ENCODE results near the gene PRKAR1B.

The PRKAR1B gene

DNA sequence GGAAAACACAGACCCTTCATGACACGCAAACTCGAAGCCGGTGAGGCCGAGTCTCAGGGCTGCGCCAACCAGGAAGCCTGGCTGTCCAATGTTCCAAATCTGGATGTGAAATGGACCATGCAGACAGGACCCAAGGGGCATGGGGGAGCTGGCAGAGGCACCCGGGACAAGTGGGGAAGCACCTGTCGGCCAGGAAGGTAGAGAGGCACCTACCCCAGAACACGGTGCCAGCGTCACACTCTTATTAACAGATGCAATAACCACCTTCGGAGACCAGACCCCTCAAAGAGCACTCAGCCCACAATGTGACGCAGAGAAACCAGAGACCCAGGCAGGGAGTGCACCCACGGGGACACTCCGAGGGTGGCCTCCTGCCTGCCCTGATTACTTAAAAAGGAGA is 119.1 kb downstream of the PRKAR1B start:
- no peak overlapping the region for H3K4me3 ChIP-seq (ENCODE audit: low read depth, low read length)

DNA sequence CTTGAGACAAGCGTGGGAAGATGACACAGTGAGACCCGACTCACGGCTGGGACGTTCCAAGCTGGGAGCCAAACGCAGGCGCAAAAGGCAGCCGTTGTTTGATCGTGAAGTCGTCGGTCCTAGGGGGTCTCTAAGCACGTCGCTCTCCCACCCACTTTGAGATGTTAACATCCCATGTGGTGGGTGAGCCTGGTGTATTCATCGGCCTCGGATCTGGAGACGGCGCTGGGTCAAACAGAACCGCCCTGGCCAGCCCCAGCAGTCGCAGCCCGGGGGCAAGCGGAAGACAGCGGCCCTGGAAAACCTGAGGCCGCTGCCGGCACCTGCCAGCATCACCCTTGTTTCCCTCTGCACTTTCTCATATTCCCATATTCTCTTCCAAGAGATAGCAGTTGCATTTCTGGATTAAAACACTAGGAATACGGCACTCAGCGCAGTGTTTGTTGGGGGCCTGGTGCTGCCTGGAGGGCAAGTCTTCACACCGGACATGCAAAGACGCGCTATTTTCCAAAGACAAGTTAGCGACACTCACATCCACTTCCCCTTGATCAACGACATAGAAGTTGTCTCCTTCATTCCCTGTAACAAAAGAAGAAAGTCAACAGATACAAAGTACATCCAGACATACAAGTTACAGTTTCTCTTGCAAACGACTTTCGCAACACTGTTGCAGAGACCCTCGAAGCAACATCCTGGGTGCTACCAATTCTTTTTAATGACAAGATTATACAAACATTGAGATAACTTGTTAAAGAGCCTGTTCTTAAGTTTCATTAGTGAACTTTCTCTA is 121.2 kb downstream of the PRKAR1B start:
- no peak overlapping the region for H3K4me3 ChIP-seq (ENCODE audit: low read depth, low read length)

DNA sequence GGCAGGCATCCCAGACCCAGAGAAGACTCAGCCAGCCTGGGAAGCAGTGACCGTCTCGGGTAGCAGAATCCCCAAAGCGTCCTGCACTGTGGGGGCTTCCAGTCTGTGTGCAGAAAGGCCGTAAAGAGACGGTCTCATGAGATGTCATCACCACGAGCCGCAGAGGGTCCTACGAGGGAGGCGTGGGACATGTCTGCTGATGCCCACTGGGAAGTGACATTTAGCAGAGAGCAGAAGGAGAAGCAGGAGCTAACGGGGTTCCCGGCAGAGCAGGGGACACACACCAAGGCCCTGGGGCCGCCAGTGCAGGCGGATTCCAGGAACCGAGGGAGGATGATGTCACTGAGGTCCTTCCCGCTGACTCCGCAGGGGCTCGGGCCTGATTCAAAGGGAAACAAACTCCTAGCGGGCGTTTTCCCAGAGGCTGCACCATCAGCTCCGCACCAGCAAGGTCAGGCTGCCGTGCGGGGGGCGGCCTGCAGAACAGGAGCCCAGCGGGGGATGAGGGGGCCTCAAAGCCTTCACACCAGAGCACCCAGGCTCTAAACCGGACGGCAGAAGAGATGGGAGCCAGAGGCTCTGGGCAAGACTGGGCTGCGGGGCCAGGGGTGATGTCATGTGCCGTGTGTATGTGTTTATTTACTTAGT is 122.1 kb downstream of the PRKAR1B start:
- no peak overlapping the region for H3K4me3 ChIP-seq (ENCODE audit: low read depth, low read length)

DNA sequence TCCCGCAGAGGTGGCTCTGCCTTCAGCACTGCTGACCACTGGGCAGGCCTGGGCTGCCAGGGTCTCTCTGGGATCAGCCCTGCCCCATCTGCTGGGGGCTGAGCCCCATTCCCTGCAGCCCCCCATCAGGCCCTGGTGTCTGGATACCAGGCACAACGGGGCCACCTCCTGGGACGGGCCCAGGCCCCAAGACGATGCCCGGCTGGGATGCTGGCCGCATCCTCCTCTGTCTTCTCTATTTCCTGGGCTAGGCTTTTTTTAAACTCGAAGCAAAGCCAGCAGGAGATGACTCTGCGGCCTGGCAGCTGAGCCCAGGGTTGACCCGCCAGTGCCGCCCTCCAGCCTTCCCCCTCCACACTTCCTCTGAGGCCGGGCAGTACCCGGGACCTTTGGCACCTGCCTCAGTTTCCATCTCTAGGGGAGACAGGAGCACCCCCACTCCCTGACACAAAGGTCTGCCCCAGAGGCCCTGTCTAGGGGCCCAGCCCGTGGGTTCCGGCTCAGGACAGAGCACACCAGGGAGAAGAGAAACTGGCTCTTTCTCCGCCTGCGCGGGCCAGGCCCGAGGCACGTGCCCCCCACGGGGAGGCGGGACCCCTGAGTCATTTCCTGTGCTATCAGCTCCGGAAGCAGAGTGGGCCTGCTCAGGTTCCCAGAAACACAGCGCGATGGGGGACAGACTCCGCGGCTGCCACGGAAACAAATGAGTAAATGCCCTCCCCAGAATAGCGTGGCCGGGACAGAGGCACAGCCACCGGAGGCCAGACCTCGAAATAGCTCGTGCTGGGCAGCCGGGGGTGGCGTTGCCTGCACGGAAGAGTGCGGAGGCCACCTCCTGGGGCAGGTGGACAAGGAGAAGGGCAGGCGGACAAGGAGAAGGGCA is 122.8 kb downstream of the PRKAR1B start:
- no peak overlapping the region for H3K4me3 ChIP-seq (ENCODE audit: low read depth, low read length)

DNA sequence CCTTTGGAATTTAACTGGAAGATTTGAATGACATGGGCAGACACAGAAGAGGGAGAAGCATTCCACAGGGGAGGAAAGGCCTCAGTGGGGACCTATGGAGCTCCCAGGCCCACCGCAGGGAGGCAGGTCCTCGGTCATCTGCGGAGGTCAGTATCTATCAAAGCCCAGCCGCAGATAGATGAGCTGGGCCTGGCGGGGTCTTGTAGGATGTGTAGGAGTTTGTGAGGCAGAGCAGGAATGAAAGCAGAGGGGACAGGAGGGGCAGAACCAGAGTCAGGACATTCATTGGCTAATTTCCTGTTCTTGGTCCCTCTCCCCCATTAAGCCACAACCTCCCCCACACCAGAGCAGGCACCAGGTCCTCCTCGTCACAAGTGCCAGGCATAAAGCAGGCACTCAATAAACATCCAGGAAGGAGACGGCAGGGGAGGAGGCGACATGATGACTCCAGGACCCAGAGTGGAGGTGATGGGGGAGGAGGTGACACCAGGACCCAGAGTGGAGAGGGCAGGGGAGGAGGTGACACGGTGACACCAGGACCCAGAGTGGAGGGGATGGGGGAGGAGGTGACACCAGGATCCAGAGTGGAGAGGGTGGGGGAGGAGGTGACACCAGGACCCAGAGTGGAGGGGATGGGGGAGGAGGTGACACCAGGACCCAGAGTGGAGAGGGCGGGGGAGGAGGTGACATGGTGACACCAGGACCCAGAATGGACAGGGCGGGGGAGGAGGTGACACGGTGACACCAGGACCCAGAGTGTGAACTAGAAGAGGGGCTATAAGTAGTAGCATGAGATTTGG is 123.7 kb downstream of the PRKAR1B start:
- H3K4me3 ChIP-seq (ENCODE audit: low read depth, low read length): no peak overlapping the region

DNA sequence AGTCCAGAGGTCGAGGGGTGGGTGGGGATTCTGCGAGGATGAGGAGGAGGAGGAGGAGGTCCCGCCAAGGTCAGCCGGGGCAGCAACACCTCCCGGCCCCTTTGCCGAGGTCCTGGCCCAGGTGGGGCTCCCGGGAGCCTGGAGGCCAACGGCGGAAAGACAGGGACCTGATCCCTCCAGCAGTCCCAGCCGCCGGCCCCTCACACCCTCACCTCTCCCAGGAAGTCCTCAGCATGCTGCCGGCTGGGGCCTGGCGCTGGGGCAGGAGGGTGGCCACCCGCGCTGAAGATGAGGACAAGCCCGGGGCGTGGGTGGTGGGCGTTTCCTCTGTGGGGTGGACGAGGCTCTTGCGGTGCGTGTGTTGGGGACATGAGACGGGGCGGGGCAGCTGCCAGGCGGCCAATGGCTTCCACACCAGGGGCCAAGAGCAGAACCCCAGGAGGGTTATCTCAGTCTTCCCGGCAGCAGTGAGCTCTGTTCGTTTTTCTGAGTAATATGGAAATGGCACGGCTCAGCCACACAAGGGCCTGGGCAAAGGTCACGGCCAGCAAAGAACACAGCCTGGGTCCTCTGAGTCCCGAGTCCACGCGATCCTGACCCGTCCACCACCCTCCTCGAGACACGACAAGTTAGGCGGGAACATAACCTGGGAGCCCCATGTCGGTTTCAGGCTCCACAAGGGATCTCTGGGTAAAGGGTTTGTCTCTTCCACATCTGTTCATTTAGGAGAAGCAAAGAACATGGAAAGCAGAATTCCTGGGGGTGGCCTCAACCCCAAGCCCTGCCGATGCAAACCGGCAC is 124.5 kb downstream of the PRKAR1B start:
- H3K4me3 ChIP-seq (ENCODE audit: low read depth, low read length): no peak overlapping the region

DNA sequence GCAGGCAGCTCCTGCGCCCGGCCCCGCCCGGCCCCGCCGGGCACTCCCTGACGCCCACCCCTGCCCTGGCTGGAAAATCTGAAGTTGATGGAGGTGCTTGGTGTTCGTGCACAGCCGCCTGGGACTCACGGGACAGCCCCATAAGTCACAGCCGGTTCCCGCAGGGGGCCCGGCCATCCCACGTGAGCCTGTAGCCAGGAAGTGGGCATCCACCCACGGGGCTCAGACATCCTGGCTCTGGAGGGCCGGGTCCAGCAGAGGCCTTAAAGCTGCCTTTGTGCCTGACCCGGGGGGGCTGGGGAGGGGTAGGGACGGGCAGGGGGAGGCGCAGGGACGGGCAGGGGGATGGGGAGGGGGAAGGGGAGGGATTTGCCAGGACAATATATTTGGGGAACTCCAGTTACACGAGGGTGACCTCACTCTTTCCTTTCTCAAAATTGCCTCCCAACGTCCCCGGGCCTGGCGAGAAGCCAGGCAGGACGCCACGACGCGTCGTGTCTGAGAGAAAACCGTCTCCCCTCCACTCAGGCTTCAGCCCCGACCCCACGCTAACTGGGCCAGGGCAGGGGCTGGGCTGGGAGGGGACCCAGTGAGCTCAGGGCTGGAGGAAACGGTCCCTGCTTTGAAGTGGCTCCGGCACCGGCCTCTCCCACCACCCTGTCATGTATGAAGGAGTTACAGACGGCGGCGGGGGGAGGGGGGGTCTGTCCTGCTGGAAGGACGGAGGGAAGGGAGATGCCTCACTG is 125.3 kb downstream of the PRKAR1B start:
- H3K4me3 ChIP-seq (ENCODE audit: low read depth, low read length): no peak overlapping the region

DNA sequence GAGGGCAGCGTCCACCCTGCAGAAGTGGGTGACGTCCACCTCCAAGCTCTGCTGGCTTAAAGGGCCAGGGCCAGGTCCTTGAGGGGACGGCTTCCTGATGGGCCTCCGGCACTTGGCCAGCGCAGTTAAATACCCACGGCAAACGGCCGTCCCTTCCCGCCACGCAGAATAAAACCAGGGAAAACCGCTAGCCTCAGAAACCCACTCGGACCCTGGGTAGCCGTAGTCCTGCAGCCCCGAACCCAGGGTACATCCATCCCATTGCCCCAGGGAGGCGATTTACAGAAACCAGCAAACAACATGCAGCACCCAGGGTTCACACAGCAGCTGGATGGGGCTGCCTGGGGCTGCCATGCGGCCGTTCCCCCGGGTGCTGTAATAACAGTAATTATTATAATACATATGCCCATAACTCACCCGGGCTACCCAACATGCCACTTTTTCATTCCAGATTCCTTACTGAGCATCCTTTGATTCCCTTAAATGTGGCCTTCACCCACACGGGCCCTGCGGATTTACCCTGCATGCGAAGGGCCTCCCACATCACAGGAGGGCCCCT is 126.0 kb downstream of the PRKAR1B start:
- H3K4me3 ChIP-seq (ENCODE audit: low read depth, low read length): no peak overlapping the region

DNA sequence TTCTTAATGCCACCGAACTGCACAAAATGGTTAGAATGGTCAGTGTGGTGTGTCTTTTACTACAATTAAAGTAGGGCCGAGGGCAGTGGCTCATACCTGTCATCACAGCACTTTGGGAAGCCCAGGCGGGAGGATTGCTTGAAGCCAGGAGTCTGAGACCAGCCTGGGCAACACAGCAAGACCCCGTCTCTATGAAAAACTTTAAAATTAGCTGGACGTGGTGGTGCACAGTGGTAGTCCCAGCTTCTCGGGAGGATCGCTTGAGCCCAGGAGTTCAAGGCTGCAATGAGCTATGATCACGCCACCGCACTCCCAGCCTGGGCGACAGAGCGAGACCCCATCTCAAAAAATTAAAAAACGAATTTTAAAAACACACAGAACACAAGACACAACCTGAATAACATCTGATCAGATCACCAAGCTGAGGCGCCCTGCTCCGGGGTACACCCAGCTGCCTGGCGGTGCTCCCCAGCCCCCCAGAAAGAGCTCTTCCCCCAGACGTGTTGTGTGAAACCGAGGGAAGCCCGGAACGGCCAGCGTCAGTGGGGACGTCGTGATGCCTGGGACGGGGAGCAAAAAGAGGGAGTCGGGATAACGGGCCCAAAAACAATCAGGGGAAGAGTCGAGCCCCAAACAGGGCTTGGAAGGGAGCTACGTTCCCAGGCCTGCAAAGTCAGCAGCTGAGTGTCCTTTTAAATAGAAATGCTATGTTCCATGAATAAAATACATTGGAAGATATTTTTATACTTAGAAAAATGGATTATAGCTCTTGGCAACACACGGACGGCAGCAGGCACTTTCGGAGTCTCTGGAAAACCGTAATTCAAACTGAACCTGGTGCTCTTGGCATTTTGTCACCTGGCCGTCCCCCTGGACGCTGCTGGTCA is 126.7 kb downstream of the PRKAR1B start:
- H3K4me3 ChIP-seq (ENCODE audit: low read depth, low read length): no peak overlapping the region

DNA sequence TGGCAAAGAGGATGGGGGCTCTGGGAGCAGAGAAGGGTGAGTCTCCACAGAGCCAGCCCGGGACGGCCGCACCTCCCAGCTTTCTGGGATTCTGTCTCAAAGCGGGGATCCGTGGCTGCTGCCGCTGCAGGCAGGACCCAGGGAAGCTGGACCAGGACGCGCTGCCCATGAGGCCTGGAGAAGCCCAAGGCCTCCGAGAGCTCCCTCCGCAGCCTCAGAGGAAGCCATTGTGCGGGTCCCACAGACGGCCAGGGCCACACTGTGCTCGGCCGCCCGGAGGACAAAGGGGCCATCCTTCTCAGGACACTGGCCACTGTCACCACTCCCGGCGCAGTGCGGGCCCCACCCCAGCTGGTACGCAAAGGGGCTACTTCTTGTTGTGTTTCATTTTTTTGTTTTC is 128.2 kb downstream of the PRKAR1B start:
- no peak overlapping the region for H3K4me3 ChIP-seq (ENCODE audit: low read depth, low read length)

DNA sequence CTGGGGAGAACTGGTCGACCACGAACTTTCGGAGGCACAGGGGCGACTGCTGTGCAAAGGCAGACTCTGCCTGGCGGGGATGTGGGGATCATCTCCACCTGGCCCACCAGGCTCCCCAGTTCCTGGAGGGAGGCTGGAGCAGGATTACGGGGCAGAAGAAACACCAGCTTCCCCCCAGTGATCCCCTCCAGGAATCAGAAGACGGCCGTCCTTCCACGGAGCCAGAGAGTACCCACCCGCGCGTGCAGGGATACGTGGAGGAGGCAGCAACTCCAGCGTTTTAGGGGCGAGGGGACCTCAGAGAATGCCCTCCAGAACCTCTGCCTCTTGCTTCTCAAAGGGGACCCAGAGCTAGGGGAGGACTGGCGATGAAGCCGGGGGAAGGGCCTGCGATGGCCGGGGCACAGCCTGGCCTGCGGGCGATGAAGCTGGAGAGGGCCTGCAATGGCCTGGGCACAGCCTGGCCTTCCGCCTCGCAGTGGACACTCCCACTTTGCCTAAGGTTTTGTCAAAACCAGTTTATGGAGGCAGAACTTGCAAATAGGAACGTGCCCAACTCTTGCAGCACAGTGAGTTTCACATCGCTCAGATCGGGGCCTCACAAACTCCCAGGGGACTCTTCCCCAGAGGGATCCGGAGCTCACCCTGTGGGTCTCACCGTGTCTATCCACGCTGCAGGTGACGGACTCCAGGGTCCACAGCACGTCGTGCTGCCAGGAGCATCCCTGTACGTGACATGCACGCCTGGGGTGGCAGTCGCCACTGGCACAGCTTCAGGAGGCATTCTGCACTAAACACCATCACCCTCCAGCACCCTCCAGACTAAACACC is 129.5 kb downstream of the PRKAR1B start:
- no peak overlapping the region for H3K4me3 ChIP-seq (ENCODE audit: low read depth, low read length)

DNA sequence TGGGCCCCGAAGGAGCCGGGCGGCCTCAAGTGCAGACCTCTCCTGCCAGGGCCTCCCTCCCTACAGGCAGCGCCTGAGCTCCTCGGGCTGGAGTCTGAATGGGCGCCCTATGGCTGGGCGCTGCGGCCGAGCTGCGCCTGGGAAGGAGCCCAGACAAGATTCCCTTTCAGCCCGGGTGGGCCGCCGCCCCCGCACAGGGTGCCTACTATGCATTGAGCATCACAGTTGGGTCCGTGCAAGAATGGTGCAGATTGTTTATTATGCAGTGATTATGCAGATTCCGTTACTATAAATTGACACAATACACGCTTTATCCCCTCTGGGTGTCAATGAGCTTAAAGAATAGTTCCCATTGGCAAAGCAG is 130.3 kb downstream of the PRKAR1B start:
- no peak overlapping the region for H3K4me3 ChIP-seq (ENCODE audit: low read depth, low read length)

DNA sequence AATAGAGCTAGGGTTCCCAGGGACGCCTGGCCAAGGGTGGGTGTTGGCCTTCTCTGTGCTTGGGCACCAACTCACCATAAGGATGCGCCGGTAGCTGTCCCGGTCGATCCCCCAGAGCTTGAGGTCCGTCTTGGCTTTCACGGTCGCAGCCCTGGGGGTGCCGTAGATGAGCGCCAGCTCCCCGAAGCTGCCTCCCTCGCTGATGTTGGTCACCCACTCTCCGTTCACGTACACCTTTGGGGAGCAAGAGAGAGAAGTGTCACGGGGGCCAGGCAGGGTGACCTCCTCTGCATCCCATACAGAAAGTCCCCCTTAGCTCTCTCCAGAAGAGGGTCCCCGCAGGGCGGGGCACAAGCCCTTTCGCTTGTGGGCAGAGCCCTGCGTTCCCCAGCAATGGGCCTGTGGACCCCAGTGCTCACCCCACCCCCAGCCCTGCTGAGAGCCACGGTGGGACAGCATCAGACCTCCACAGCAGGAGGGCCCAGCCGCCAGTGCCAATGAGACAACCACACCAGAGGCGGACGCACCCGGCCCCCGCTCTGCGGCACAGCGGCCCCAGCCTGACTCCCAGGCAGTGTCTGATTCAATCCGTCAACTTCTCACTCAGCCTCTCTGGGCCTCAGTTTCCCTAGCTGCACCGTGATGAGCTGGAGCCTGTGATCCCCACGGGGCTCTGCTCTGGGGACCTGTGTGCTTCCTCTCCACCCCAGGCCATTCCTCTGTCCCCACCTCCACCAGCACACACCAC is 130.8 kb downstream of the PRKAR1B start:
- no peak overlapping the region for H3K4me3 ChIP-seq (ENCODE audit: low read depth, low read length)

DNA sequence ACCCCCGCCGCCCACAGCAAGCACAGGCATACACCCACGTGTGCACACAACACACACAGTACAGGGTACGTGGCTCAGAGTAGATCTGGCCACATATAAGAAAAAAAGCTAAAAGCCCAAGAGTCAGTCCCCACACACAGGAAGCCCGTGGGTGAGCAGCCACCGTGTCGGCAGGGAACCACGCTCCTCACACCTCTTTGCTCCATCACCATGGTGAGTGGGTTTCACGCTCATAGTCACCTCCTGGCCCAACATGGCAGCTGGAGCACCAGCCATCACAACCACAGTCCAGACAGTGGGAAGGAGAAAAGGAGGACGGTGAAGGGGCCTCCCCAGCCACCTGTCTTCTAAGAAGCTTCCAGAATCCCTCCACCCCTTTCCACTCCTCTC is 131.5 kb downstream of the PRKAR1B start:
- H3K4me3 ChIP-seq (ENCODE audit: low read depth, low read length): no peak overlapping the region

DNA sequence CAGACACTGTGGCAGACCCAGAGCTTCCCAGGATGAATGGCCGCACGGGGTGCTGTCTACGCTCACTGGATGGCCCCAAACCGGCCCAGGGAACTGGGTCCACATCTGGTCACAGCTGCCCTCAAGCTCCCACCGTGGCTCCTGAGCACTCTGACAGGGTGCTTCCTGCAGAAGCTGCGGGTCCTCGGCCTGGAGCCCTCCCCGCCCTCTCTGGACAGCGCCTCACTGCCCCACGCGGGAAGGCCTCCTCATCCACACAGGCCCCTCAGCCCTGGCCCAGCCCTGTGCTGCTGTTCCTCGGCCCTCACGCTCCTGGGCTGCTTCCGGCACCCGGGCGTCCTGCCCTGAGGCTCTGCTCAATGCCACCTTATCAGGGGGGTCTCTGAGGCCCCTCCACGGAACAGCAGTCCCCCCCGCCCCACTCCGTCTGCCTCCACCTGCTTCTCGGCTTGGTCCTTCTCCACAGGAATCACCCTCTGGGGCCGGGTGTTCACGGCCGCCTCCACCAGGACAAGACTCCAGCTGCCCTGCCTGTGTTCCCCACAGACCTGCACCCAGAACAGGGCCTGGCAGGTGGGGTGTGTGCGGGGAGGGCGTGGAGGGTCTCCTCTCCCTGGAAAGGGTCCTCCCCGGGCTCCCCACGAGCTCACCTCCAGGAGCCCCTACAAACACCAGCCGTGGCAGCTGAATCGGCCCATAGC is 132.0 kb downstream of the PRKAR1B start:
- H3K4me3 ChIP-seq (ENCODE audit: low read depth, low read length): no peak overlapping the region

All from iPS-11a (cell line).